ENCODE data around the gene DBT. TPM values are rescaled to one million over a fixed set of nuclear protein-coding genes. Genes with fewer than 3 reads are reported as not detected.

The DBT gene
- total and polyA plus RNA-seq, 2 of the 8 experiments (the other 6 are each of a cell fraction or from before 2014, with no cell fraction given), result 3.3 to 24.6 TPM

- no peak overlapping the region for H2AFZ ChIP-seq (ENCODE audit: low read length)
- H3K27ac ChIP-seq (ENCODE audit: low read depth, low read length), result no peak overlapping the region
- H3K36me3 ChIP-seq (ENCODE audit: control insufficient read depth in 2 of 4, insufficient read depth in 4 of 4, low read length in 3 of 4), result peaks cover 0 to 70% (median 34%) of the 10 kb centered on the region in 4 experiments; a peak in 6 of 8 replicates
- H3K23ac ChIP-seq (ENCODE audit: insufficient read length), result no peak overlapping the region
- no peak overlapping the region for H2BK15ac ChIP-seq (ENCODE audit: low read length)
- H3K4me2 ChIP-seq (ENCODE audit: insufficient read depth in 1 of 2, low read depth in 2 of 2, low read length in 2 of 2), result no peak overlapping the region
- no peak overlapping the region for H2BK5ac ChIP-seq (ENCODE audit: low read depth, low read length)
- POLR2A ChIA-PET (ENCODE audit: partially characterized antibody), result interaction anchor here (1.1 kb wide), 1 partner anchor 8 kb away, joined by 3 read pairs; the partner anchor contains the start of genes SASS6 and TRMT13
- no peaks in the 10 kb centered on the region for H3K4me1 ChIP-seq (replicated peaks in 1 of 4; ENCODE audit: control insufficient read depth in 3 of 4, insufficient read depth in 4 of 4, low read length in 3 of 4)
- H4K8ac ChIP-seq (ENCODE audit: extremely low read depth, insufficient read depth, low read length), result no peak overlapping the region
- DNase-seq (ENCODE audit: low read depth in 1 of 2, low spot score in 2 of 2) (no peak), FAIRE-seq (no peak)
- no peak overlapping the region for H3K4ac ChIP-seq (replicated peaks; ENCODE audit: insufficient read length, low read depth, low read length)
- no peak overlapping the region for H4K91ac ChIP-seq (replicated peaks; ENCODE audit: insufficient read length, low read length)
- no peaks in the 10 kb centered on the region for H3K27me3 ChIP-seq (replicated peaks in 1 of 4; ENCODE audit: control insufficient read depth in 3 of 4, extremely low read depth in 1 of 4, insufficient read depth in 3 of 4, low read length in 3 of 4)
- 93% methylated on average over 4 of the region's 4 CpGs; no CpG with 5 or more reads in 1 of the 2 experiments for WGBS, 2 experiments (ENCODE audit: extremely low coverage in 1 of 2, insufficient coverage in 1 of 2, insufficient read length in 1 of 2, insufficient replicate concordance in 2 of 2, low coverage in 1 of 2, low lambda C conversion rate in 2 of 2, missing lambda C conversion rate in 1 of 2)
- no peak overlapping the region for H4K5ac ChIP-seq (ENCODE audit: insufficient read length, low read depth, low read length)
- H2AK5ac ChIP-seq (ENCODE audit: low read depth, low read length), result no peak overlapping the region
- H3K79me1 ChIP-seq (ENCODE audit: low read depth, low read length), result no peaks in the 10 kb centered on the region
- H3K56ac ChIP-seq (replicated peaks; ENCODE audit: insufficient read length, low read depth, low read length), result no peak overlapping the region
- no peak overlapping the region for H3K9ac ChIP-seq (replicated peaks in 1 of 4; ENCODE audit: extremely low read depth in 1 of 4, low read depth in 3 of 4, low read length in 3 of 4)
- H2BK12ac ChIP-seq (ENCODE audit: low read depth, low read length), result no peak overlapping the region
- CTCF ChIA-PET (ENCODE audit: partially characterized antibody), result interaction anchor here (1.2 kb wide), 1 partner anchor 727 kb away, joined by 3 read pairs; no protein-coding TSS in a partner anchor
- no peak overlapping the region for H3K14ac ChIP-seq (ENCODE audit: insufficient read length)
- H4K20me1 ChIP-seq (replicated peaks in 1 of 2; ENCODE audit: control insufficient read depth in 1 of 2, insufficient read depth in 2 of 2, low read length in 2 of 2), result no peaks in the 10 kb centered on the region
- no peaks in the 10 kb centered on the region for H3K79me2 ChIP-seq (ENCODE audit: control insufficient read depth in 1 of 2, insufficient read depth in 2 of 2, low read length in 2 of 2)
- H3K4me3 ChIP-seq (ENCODE audit: extremely low read depth in 1 of 4, insufficient read depth in 2 of 4, low read depth in 3 of 4, low read length in 4 of 4), result no peak overlapping the region
- H2BK20ac ChIP-seq (ENCODE audit: low read length), result no peak overlapping the region
- no peak overlapping the region for H3K18ac ChIP-seq (ENCODE audit: extremely low read depth, low read length)
- H2BK120ac ChIP-seq (replicated peaks; ENCODE audit: low read depth, low read length), result no peak overlapping the region
- H3K9me3 ChIP-seq (ENCODE audit: insufficient read depth in 2 of 2, low read depth in 1 of 2, low read length in 1 of 2), result no peaks in the 10 kb centered on the region
- H3K23me2 ChIP-seq (ENCODE audit: low read depth, low read length), result no peaks in the 10 kb centered on the region
- no peak for TF ChIP-seq NANOG (IDR thresholded peaks at IDR 0.05; ENCODE audit: insufficient read depth, low read depth, low read length, poor library complexity, severe bottlenecking)
These were observed 108.4 kb downstream of the DBT start for GRCh38 chr1:100141192-100141591.

Measured in H1 (cell line).